IgD-negative memory B cell (primary cell): Measurements from ENCODE around the gene BCAT1. TPM values are rescaled to one million over a fixed set of nuclear protein-coding genes. Genes with fewer than 3 reads are reported as not detected.
A peak's percentile ranks its signal among the peaks of the same experiment; 100 is the strongest.
"Not testable (repeated sequence)": the region's sequence is repeated elsewhere in the genome, so short reads cannot be mapped to it uniquely, and the experiment has no call there.

Experiments
- H3K27ac Mint-ChIP-seq, 3 donors: one replicate each; pipeline ENCODE4 v1.8.0; 2020 to 2022; ENCODE audit warnings: mild to moderate bottlenecking in 3 of 3, mixed read lengths in 3 of 3, moderate library complexity in 1 of 3
- H3K27me3 Mint-ChIP-seq: one replicate; pipeline ENCODE4 v1.8.0; 2021; ENCODE audit warnings: mixed read lengths
- H3K36me3 Mint-ChIP-seq: one replicate; pipeline ENCODE4 v1.8.0; 2020; ENCODE audit warnings: mild to moderate bottlenecking, mixed read lengths
- H3K4me1 Mint-ChIP-seq, 3 donors: one replicate each; pipeline ENCODE4 v1.8.0; 2020 to 2022; ENCODE audit warnings: mixed read lengths in 3 of 3, mild to moderate bottlenecking in 1 of 3
- H3K4me3 Mint-ChIP-seq, 4 donors: one replicate each; pipeline ENCODE4 v1.8.0; 2020 to 2022; ENCODE audit warnings: mild to moderate bottlenecking in 4 of 4, mixed read lengths in 4 of 4, moderate library complexity in 3 of 4
- H3K9me3 Mint-ChIP-seq, 3 donors: one replicate each; pipeline ENCODE4 v1.8.0; 2020 to 2021; ENCODE audit warnings: mixed read lengths in 3 of 3, mild to moderate bottlenecking in 1 of 3
- polyA plus RNA-seq: library from polyadenylated mRNA; unstranded; fragments of 300-500 nt; fragmentation: Illumina TruSeq; gene quantifications from one replicate; pipeline ENCODE4 v1.2.3, GENCODE V29; 2021

BCAT1 gene
- polyA plus RNA-seq, 1 donor from 2014 or later = 11.5 TPM

DNA sequence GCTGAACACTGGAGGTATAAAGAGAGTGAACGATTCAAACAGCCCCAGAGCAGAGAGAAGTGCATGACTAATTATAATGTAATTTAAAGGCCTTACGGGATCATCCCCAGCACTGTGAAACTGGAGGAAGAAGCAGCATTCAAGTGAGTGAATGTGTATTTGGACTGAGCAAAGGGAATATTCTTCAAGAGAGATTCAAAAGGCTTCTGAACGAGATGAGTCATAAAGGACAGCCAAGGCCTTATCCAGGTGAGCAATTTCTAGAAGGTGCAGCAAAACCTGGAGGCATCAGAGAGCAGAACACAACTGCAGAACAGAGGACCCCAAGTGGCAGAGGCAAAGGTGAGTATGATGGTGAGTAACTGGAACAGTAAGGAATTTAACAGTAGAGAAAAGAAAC, 127.2 kb downstream of the BCAT1 start:
- H3K4me3 Mint-ChIP-seq = peak overlapping the region in 2 of 4 donors; percentile 19 to 42
- H3K4me1 Mint-ChIP-seq = peaks cover 28 to 35% (median 30%) of the 10 kb centered on the region in 3 donors
- H3K27me3 Mint-ChIP-seq = peaks cover 3% of the 10 kb centered on the region
- H3K27ac Mint-ChIP-seq = peak overlapping the region in 1 of 3 donors; percentile 37
- peaks cover 0 to 3% (median 1%) of the 10 kb centered on the region in 3 donors for H3K9me3 Mint-ChIP-seq
- H3K36me3 Mint-ChIP-seq = peaks cover 1% of the 10 kb centered on the region

DNA sequence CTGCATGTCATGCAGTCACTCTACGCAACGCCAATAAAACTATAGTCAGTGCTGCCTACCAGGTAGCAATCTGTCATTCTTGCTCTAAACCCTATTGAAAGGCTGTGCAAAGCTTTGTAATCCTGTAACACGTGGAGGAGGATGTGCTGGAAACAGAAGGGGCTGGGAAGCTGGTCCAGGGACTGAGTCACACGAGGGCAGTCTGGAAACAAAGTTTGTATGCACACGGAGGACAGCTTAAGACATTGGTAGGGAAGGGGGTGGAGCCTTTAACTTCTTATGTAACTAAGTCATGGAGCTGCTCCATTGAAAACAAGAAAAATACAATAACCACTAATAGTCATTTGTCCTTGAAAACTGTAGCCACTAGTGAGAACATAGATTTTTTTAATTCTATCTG, 128.0 kb downstream of the BCAT1 start:
- H3K27ac Mint-ChIP-seq = no peak overlapping the region
- no peak overlapping the region for H3K4me3 Mint-ChIP-seq
- peaks cover 3% of the 10 kb centered on the region for H3K27me3 Mint-ChIP-seq
- peaks cover 0 to 3% (median 1%) of the 10 kb centered on the region in 3 donors for H3K9me3 Mint-ChIP-seq
- H3K4me1 Mint-ChIP-seq = peaks cover 28 to 35% (median 30%) of the 10 kb centered on the region in 3 donors
- peaks cover 1% of the 10 kb centered on the region for H3K36me3 Mint-ChIP-seq

GRCh38 chr12:24818351-24818750, 130.6 kb downstream of the BCAT1 start:
- H3K4me1 Mint-ChIP-seq = peaks cover 39 to 45% (median 42%) of the 10 kb centered on the region in 3 donors

GRCh38 chr12:24815114-24815423, 133.8 kb downstream of the BCAT1 start:
- Mint-ChIP-seq H3K4me3 (peak overlapping the region; percentile 51 to 93 (median 84)), H3K27me3 (no peaks in the 10 kb centered on the region), H3K4me1 (peaks cover 23 to 32% (median 30%) of the 10 kb centered on the region in 3 donors), H3K36me3 (peaks cover 3% of the 10 kb centered on the region), H3K27ac (peak overlapping the region; percentile 52 to 90 (median 54)), H3K9me3 (no peaks in the 10 kb centered on the region)

More at GRCh38 chr12:24818351-24818750, 130.6 kb downstream of the BCAT1 start:
- Mint-ChIP-seq H3K27me3 (peaks cover 3% of the 10 kb centered on the region), H3K4me3 (no peak overlapping the region), H3K36me3 (peaks cover 1% of the 10 kb centered on the region), H3K27ac (no peak overlapping the region), H3K9me3 (no peaks in the 10 kb centered on the region)

DNA sequence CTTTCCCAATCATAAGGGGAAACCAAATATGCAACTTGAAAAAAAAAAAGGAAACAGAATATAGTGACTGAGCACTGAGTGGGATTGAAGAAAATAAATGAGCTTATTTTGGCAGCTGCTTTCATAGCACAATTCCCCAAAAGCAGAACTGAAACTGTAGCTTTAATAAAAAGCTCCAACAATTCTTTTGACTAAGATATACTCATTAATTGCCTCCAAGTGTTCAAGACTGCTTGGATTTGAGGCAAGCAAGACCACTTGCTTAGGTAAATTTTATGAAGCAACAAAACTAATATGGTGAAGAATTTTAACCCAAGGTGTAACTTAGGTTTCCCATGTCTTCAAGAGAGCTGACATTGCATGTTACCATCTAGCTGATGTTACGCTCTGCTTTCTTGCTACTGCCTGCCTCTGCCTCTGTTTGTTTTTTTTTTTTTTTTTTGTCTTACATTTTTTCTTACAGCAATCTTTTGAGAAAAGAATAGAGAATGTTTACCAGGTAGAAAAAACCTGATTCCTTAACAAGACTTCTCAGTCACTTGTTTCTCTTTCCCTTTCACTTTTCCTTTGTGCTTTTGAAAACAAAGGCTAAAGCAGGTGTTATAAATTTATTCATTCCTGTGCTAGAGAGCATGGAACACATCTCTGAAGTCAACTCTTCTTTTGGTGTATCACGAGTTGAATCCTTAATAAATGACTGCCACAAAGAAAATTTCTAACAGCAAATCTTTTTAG, 134.4 kb downstream of the BCAT1 start:
- Mint-ChIP-seq H3K4me3 (peak overlapping the region; percentile 51 to 93 (median 84)), H3K27me3 (no peaks in the 10 kb centered on the region), H3K36me3 (peaks cover 3% of the 10 kb centered on the region), H3K9me3 (no peaks in the 10 kb centered on the region), H3K27ac (peak overlapping the region; percentile 52 to 90 (median 54)), H3K4me1 (peaks cover 20 to 29% (median 27%) of the 10 kb centered on the region in 3 donors)

GRCh38 chr12:24810378-24810777, 138.5 kb downstream of the BCAT1 start:
- H3K27me3 Mint-ChIP-seq = no peaks in the 10 kb centered on the region
- H3K4me1 Mint-ChIP-seq = peaks cover 16 to 27% (median 19%) of the 10 kb centered on the region in 3 donors
- H3K36me3 Mint-ChIP-seq = peaks cover 1% of the 10 kb centered on the region
- H3K4me3 Mint-ChIP-seq = no peak overlapping the region
- peaks cover 0 to 1% (median 0%) of the 10 kb centered on the region in 3 donors for H3K9me3 Mint-ChIP-seq
- H3K27ac Mint-ChIP-seq = no peak overlapping the region

DNA sequence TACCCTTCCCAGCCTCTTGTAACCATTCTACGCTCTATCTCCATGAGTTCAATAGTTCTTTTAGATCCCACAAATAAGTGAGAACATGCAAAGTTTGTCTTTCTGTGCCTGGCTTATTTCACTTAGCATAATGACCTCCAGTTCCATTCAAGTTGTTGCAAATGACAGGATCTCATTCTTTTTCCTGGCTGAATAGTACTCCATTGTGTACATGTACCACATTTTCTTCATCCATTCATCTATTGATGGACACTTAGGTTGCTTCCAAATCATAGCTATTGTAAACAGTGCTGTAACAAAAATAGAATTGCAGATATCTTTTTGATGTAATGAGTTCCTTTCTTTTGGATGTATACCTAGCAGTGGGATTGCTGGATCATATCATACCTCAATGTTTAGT, 139.6 kb downstream of the BCAT1 start:
- H3K27me3 Mint-ChIP-seq, H3K9me3 Mint-ChIP-seq, H3K27ac Mint-ChIP-seq, H3K36me3 Mint-ChIP-seq: not testable (repeated sequence)
- Mint-ChIP-seq H3K4me1 (peaks cover 9 to 16% (median 10%) of the 10 kb centered on the region in 3 donors), H3K4me3 (peak overlapping the region in 1 of 4 donors; percentile 17)

DNA sequence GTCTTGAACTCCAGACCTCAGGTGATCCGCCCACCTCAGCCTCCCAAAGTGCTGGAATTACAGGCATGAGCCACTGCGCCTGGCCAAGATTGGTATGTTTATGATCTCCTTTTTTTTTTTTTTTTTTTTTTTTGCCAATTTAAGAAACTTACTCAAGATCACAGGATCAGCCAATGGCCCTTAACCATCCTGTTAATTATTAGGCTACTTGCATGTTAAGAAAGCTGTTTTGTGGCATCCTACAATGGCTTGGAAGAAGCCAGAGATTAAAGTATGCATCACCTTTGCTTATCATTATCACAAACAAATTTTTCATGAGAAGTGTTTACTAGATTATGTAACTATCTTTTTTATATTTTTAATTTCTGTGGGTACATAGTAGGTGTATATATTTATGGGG, 140.2 kb downstream of the BCAT1 start:
- Mint-ChIP-seq H3K27me3 (no peaks in the 10 kb centered on the region), H3K27ac (no peak overlapping the region), H3K9me3 (peaks cover 0 to 1% (median 0%) of the 10 kb centered on the region in 3 donors), H3K36me3 (peaks cover 1% of the 10 kb centered on the region), H3K4me3 (no peak overlapping the region), H3K4me1 (peaks cover 5 to 11% (median 6%) of the 10 kb centered on the region in 3 donors)

GRCh38 chr12:24806386-24806785, 142.5 kb downstream of the BCAT1 start:
- peaks cover 2% of the 10 kb centered on the region for H3K36me3 Mint-ChIP-seq
- H3K27ac Mint-ChIP-seq = no peak overlapping the region
- peaks cover 4 to 9% (median 6%) of the 10 kb centered on the region in 3 donors for H3K4me1 Mint-ChIP-seq
- peaks cover 1 to 5% (median 3%) of the 10 kb centered on the region in 3 donors for H3K9me3 Mint-ChIP-seq
- H3K27me3 Mint-ChIP-seq = no peaks in the 10 kb centered on the region
- H3K4me3 Mint-ChIP-seq = no peak overlapping the region

DNA sequence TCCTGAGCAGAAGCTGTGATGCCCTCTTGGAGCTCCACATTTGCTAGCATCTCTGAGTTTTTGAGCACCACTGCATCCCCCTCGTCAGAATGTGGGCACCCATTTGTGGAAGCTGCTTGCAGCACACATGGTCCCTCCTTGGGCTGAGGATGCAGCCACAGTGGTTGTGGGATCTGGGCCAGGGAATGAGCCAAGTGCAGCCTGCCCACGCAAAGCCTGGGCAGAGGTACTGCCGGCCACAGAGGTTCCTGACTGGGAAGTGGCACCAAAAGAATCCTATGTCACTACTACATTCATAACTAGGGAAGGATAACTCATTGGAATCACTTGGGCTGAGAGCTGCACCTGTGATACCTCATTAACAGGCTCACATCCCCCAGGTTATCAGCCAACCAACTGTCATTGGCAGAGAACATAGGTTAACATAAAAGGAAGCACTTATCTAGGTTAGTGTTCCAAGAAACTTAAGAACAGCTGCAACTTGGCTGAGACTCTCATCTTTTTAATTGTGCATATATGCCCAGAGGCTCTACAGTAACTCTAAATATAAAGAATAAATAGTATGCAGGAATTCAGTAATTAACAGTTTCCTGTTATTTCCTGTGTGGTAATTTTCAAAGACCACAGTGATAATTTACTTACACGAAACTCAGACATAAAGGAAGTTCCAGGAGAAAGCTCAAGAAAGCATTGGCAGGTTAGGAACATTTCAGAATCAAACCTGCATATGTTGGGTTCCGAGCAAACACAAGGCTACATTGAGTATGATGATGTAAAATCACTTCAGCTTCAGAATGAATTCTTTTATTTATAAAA, 145.3 kb downstream of the BCAT1 start:
- peak overlapping the region in 1 of 4 donors; percentile 25 for H3K4me3 Mint-ChIP-seq
- peaks cover 4% of the 10 kb centered on the region for H3K36me3 Mint-ChIP-seq
- H3K9me3 Mint-ChIP-seq = peaks cover 1 to 5% (median 3%) of the 10 kb centered on the region in 3 donors
- peaks cover 6 to 12% (median 12%) of the 10 kb centered on the region in 3 donors for H3K4me1 Mint-ChIP-seq
- no peaks in the 10 kb centered on the region for H3K27me3 Mint-ChIP-seq
- H3K27ac Mint-ChIP-seq = no peak overlapping the region

DNA sequence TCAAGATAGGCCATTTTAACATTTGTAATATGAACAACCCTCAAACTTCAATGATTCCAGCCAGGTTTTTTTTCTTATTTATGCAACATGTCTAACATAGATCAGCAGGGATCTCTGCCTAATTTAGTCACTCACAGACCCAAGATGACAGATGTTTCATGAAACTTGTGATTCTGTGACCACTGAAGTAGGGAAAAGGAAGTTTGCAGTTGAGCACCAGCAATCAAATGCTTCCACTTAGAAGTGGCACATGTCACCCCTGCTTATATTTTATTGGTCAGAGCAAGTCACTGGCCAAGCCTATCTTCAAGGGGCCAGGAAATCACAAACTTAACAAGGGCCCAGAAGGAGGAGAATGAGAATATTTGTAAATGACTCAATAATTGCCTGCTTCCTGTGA, 150.6 kb downstream of the BCAT1 start:
- H3K4me1 Mint-ChIP-seq = peaks cover 24 to 32% (median 30%) of the 10 kb centered on the region in 3 donors
- H3K27me3 Mint-ChIP-seq = no peaks in the 10 kb centered on the region
- peak overlapping the region in 2 of 3 donors; percentile 1 to 63 for H3K27ac Mint-ChIP-seq
- peaks cover 0 to 5% (median 3%) of the 10 kb centered on the region in 3 donors for H3K9me3 Mint-ChIP-seq
- H3K4me3 Mint-ChIP-seq = peak overlapping the region in 3 of 4 donors; percentile 3 to 81 (median 61)
- peaks cover 6% of the 10 kb centered on the region for H3K36me3 Mint-ChIP-seq

DNA sequence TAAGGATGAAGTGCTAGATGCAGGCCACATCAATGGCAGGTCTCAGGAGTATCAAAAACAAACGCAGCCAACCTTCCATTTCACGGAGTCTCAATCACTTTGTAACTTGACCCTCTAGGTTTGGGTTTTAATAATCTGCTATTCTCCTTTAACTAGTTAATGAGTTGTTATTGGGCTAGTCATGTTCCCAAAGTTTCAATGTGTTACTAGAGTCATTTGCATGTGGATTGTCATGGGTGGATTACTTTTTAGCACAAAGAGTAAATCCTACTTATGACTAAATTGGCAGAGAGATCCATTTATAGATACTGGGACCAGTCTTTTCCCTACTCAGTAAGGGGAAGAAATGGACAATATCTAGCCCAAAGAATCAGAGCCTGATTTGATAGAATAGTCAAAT, 151.0 kb downstream of the BCAT1 start:
- H3K4me1 Mint-ChIP-seq = peaks cover 24 to 30% (median 28%) of the 10 kb centered on the region in 3 donors
- peak overlapping the region in 2 of 3 donors; percentile 1 to 54 for H3K27ac Mint-ChIP-seq
- H3K36me3 Mint-ChIP-seq = peaks cover 5% of the 10 kb centered on the region
- peaks cover 0 to 2% (median 1%) of the 10 kb centered on the region in 3 donors for H3K9me3 Mint-ChIP-seq
- peak overlapping the region in 3 of 4 donors; percentile 3 to 81 (median 61) for H3K4me3 Mint-ChIP-seq
- no peaks in the 10 kb centered on the region for H3K27me3 Mint-ChIP-seq

DNA sequence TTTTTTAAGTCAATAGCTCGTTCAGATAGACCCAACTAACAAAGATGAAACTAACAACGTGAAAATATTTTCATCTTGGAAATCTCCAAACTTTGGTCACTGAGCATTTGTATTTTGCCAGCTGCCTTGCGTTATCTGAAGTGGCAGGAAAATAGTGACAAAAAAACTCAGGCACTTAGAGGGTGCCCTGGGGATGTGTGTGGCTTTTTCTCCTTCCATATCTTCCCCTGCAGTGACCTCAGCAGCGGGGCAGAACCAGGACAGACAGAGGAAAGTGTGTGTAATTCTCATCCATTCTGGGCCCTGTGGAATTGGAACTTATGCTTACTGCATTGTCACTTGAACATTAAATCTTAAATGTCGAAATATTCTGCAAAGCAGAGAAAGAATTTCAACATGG, 152.0 kb downstream of the BCAT1 start:
- no peaks in the 10 kb centered on the region for H3K9me3 Mint-ChIP-seq
- H3K27ac Mint-ChIP-seq = no peak overlapping the region
- H3K4me1 Mint-ChIP-seq = peaks cover 24 to 28% (median 28%) of the 10 kb centered on the region in 3 donors
- peaks cover 4% of the 10 kb centered on the region for H3K36me3 Mint-ChIP-seq
- no peak overlapping the region for H3K4me3 Mint-ChIP-seq
- no peaks in the 10 kb centered on the region for H3K27me3 Mint-ChIP-seq

- peaks cover 24 to 28% (median 27%) of the 10 kb centered on the region in 3 donors for H3K4me1 Mint-ChIP-seq
- peak overlapping the region in 1 of 3 donors; percentile 8 for H3K27ac Mint-ChIP-seq
- H3K4me3 Mint-ChIP-seq = peak overlapping the region; percentile 57 to 89 (median 80)
- peaks cover 4% of the 10 kb centered on the region for H3K36me3 Mint-ChIP-seq
- no peaks in the 10 kb centered on the region for H3K9me3 Mint-ChIP-seq
- H3K27me3 Mint-ChIP-seq = no peaks in the 10 kb centered on the region
Measured at GRCh38 chr12:24795699-24796347, 153.1 kb downstream of the BCAT1 start.

DNA sequence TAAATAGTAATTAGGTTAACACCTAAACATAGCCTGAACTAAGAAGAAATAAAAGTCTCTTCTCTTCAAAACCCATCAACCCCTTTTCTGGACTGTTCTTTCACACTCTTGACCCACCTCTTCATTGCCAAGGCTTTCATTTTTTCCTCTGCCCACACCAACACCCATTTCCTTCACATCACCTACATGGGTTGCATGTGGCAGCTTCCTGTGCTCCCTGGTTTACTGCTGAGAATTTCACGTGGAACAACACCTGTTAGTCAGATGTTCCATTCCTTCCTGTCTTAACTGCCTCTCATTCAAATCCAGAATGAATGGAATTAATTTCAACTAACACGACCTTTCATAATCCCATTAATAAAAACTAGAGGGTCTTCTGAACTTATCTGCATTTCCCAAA, 157.3 kb downstream of the BCAT1 start:
- Mint-ChIP-seq H3K27me3 (no peaks in the 10 kb centered on the region), H3K4me3 (no peak overlapping the region), H3K36me3 (peaks cover 2% of the 10 kb centered on the region), H3K9me3 (no peaks in the 10 kb centered on the region), H3K4me1 (peaks cover 8 to 12% (median 8%) of the 10 kb centered on the region in 3 donors), H3K27ac (no peak overlapping the region)
